ENCODE measurements around the gene IL1A.

IL1A gene

GRCh38 chr2:112791693-112792230, 7.5 kb upstream of the IL1A start:
- Mint-ChIP-seq H3K27me3 (no peaks in the 10 kb centered on the region), H3K4me1 (peaks cover 11% of the 10 kb centered on the region), H3K36me3 (peaks cover 2% of the 10 kb centered on the region), H3K27ac (no peak overlapping the region), H3K9me3 (no peaks in the 10 kb centered on the region), H3K4me3 (no peak overlapping the region)
- no peak for ATAC-seq (ENCODE audit: low read depth)
- DNase-seq (ENCODE audit: low spot score in 2 of 2): no peak

DNA sequence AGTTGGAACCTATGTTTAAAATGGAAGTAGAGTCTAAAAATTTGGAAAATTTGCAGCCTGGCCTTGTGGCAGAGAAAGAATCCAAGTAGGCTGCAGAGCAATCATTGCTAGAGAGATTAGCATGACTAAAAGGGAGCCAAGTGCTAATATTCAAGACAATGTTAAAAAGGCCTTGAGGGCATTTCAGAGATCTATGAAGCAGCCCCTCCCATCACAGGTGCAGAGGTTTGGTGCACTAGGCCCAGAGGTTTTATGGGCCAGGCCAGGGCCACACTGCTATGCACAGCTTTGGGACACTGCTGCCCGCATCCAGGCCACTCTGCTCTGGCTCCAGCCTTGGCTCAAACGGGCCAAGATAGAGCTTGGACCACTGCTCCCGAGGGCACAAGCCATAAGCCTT, 6.7 kb upstream of the IL1A start:
- Mint-ChIP-seq H3K27ac (no peak overlapping the region), H3K9me3 (no peaks in the 10 kb centered on the region), H3K4me1 (peaks cover 11% of the 10 kb centered on the region), H3K4me3 (no peak overlapping the region), H3K36me3 (peaks cover 2% of the 10 kb centered on the region), H3K27me3 (no peaks in the 10 kb centered on the region)
- DNase-seq (ENCODE audit: low spot score in 2 of 2) (no peak), ATAC-seq (ENCODE audit: low read depth) (no peak)

GRCh38 chr2:112790305-112790704, 6.0 kb upstream of the IL1A start:
- no peak overlapping the region for H3K4me3 Mint-ChIP-seq
- H3K27me3 Mint-ChIP-seq: no peaks in the 10 kb centered on the region
- ATAC-seq (ENCODE audit: low read depth): no peak
- no peaks in the 10 kb centered on the region for H3K9me3 Mint-ChIP-seq
- no peak overlapping the region for H3K27ac Mint-ChIP-seq
- no peak for DNase-seq (ENCODE audit: low spot score in 2 of 2)
- peaks cover 8% of the 10 kb centered on the region for H3K4me1 Mint-ChIP-seq
- H3K36me3 Mint-ChIP-seq: peaks cover 2% of the 10 kb centered on the region

DNA sequence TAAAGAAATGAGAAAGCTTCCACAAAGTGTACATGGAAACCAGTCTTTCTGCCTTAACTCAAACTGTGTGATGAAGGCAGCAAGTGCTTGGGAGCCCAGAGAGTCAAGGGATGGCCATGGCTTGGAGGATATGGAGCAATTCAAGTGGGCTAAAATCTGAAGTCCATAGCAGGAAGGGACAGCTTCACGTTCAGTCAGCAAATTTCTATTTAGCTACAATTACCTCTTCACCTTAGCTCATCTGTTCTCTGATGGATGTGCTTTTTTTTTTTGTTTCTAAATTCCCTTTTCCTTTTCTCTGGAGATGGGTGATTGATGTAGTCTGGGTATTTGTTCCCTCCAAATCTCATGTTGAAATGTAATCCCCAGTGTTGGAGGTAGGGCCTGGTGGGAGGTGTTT, 4.9 kb upstream of the IL1A start:
- peaks cover 12% of the 10 kb centered on the region for H3K4me1 Mint-ChIP-seq
- H3K27ac Mint-ChIP-seq: no peak overlapping the region
- ATAC-seq (ENCODE audit: low read depth): no peak

DNA sequence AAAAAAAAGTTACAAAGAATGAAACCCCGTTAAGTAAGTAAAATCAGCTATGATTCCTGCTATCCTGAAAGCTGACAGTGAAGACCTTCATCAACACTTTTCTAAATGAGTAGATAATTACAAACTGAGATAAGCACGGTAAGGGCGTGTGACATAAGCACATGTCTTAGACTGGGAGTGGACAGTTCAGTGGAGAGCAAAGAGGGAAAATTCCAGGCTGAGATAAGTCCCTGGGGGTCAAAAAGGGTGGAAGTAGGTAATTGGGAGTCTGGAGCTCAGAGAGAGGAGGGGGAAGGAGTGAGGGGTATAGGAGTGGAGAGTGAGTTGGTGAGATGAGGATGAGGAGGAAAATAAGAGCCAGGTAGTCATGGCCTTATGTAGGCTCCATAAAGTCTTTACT, 4.4 kb upstream of the IL1A start:
- H3K4me3 Mint-ChIP-seq: no peak overlapping the region
- H3K27ac Mint-ChIP-seq: no peak overlapping the region
- peaks cover 2% of the 10 kb centered on the region for H3K36me3 Mint-ChIP-seq
- DNase-seq (ENCODE audit: low spot score in 2 of 2) (no peak), ATAC-seq (ENCODE audit: low read depth) (no peak)
- no peaks in the 10 kb centered on the region for H3K27me3 Mint-ChIP-seq
- no peaks in the 10 kb centered on the region for H3K9me3 Mint-ChIP-seq
- peaks cover 14% of the 10 kb centered on the region for H3K4me1 Mint-ChIP-seq

More for the DNA sequence above, 4.9 kb upstream of the IL1A start:
- Mint-ChIP-seq H3K36me3 (peaks cover 2% of the 10 kb centered on the region), H3K9me3 (no peaks in the 10 kb centered on the region), H3K4me3 (no peak overlapping the region), H3K27me3 (no peaks in the 10 kb centered on the region)
- no peak for DNase-seq (ENCODE audit: low spot score in 2 of 2)

GRCh38 chr2:112787729-112788393, 3.6 kb upstream of the IL1A start:
- no peaks in the 10 kb centered on the region for H3K9me3 Mint-ChIP-seq
- no peak for DNase-seq (ENCODE audit: low spot score in 2 of 2)
- ATAC-seq (ENCODE audit: low read depth): no peak
- H3K36me3 Mint-ChIP-seq: peaks cover 2% of the 10 kb centered on the region
- peaks cover 16% of the 10 kb centered on the region for H3K4me1 Mint-ChIP-seq
- no peaks in the 10 kb centered on the region for H3K27me3 Mint-ChIP-seq
- H3K4me3 Mint-ChIP-seq: no peak overlapping the region
- no peak overlapping the region for H3K27ac Mint-ChIP-seq

GRCh38 chr2:112787294-112787693, 3.0 kb upstream of the IL1A start:
- DNase-seq (ENCODE audit: low spot score in 2 of 2) (no peak), ATAC-seq (ENCODE audit: low read depth) (no peak)
- H3K27ac Mint-ChIP-seq: no peak overlapping the region
- H3K4me1 Mint-ChIP-seq: peaks cover 22% of the 10 kb centered on the region
- no peak overlapping the region for H3K4me3 Mint-ChIP-seq
- no peaks in the 10 kb centered on the region for H3K27me3 Mint-ChIP-seq
- H3K36me3 Mint-ChIP-seq: peaks cover 2% of the 10 kb centered on the region
- H3K9me3 Mint-ChIP-seq: no peaks in the 10 kb centered on the region

DNA sequence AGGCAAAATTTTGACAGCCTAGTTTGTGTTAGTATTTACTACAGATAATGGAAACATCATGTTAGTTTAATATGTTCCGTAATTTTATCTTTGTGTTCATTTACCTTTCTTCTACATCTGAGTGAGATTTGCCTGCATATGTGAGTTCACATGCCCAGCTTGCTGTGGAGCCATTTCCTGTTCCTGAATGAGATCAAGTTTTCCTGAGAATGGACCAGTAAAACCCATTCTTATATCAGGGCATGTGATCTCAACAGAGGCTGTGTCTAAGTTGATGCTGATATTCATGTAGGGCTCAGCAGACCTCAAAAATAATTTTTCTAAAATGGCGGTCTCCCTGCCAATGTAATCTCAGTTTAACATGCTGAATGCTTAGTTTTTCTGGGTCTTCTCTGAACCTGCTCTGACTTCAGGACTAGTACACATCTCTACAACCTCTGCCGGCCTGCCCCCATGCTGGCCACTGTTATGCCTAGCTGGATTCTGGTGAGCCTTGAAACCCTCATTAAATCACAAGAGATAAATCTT, 1.0 kb downstream of the IL1A start:
- ATAC-seq (ENCODE audit: low read depth): no peak
- Mint-ChIP-seq H3K9me3 (no peaks in the 10 kb centered on the region), H3K27me3 (no peaks in the 10 kb centered on the region), H3K4me1 (peaks cover 31% of the 10 kb centered on the region), H3K36me3 (no peaks in the 10 kb centered on the region), H3K27ac (peak overlapping the region; percentile 83), H3K4me3 (no peak overlapping the region)
- DNase-seq (ENCODE audit: low spot score in 2 of 2): no peak

GRCh38 chr2:112782234-112782799, 2.0 kb downstream of the IL1A start:
- DNase-seq (ENCODE audit: low spot score in 2 of 2) (no peak), ATAC-seq (ENCODE audit: low read depth) (peak; percentile 81)
- Mint-ChIP-seq H3K27me3 (no peaks in the 10 kb centered on the region), H3K36me3 (no peaks in the 10 kb centered on the region), H3K4me1 (peaks cover 31% of the 10 kb centered on the region), H3K4me3 (peak overlapping the region; percentile 49), H3K9me3 (no peaks in the 10 kb centered on the region), H3K27ac (peak overlapping the region; percentile 83)

GRCh38 chr2:112779598-112779997, 4.7 kb downstream of the IL1A start:
- H3K9me3 Mint-ChIP-seq: peaks cover 2% of the 10 kb centered on the region
- no peak for DNase-seq (ENCODE audit: low spot score in 2 of 2)
- H3K27me3 Mint-ChIP-seq: peaks cover 4% of the 10 kb centered on the region
- no peak overlapping the region for H3K27ac Mint-ChIP-seq
- peaks cover 35% of the 10 kb centered on the region for H3K4me1 Mint-ChIP-seq
- no peaks in the 10 kb centered on the region for H3K36me3 Mint-ChIP-seq
- ATAC-seq (ENCODE audit: low read depth): no peak
- H3K4me3 Mint-ChIP-seq: no peak overlapping the region

DNA sequence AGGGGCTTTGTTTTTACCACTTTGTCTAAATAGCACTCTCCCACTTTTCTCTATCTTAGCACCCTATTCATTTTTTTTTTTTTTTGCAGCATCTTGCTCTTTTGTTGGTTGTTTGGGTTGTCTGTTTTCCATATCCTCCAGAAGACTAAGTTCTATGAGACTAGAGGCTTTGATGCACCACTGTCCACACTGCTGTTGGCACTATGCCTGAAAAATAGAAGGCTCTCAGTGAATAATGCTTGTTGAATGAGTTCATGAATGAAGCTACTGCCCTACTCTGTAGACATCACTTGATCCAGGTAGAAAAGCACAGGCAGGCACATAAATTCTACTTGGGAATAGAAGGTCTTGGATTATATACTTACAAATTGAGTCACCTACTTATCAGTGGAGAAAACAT, 7.3 kb downstream of the IL1A start:
- H3K36me3 Mint-ChIP-seq: no peaks in the 10 kb centered on the region
- DNase-seq (ENCODE audit: low spot score in 2 of 2): no peak
- H3K27me3 Mint-ChIP-seq: peaks cover 4% of the 10 kb centered on the region
- peaks cover 17% of the 10 kb centered on the region for H3K4me1 Mint-ChIP-seq
- H3K27ac Mint-ChIP-seq: peak overlapping the region; percentile 45
- H3K9me3 Mint-ChIP-seq: peaks cover 2% of the 10 kb centered on the region
- H3K4me3 Mint-ChIP-seq: no peak overlapping the region
- ATAC-seq (ENCODE audit: low read depth): no peak

DNA sequence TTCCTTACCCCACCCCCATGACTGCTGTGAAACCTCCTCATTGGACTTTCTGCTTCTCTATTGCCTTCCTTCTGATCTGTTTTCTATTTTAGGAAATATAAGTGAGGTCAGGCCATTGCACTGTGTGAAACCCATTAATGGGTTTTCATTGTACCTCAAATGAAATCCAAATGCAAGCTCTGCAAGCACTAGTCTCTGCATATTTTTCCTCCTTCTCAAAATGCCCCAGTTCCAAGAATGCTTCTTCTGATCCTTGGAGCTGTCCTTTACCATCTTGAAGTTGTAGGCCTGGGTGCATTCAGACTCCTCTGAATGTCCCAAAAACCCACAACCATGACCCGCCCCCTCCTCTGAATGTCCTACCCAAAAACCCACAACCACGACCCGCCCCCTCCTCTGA, 8.2 kb downstream of the IL1A start:
- no peak for ATAC-seq (ENCODE audit: low read depth)

GRCh38 chr2:112774536-112775285, 9.6 kb downstream of the IL1A start:
- no peak for ATAC-seq (ENCODE audit: low read depth)
- Mint-ChIP-seq H3K36me3 (no peaks in the 10 kb centered on the region), H3K4me3 (no peak overlapping the region), H3K9me3 (peaks cover 2% of the 10 kb centered on the region), H3K27ac (no peak overlapping the region), H3K4me1 (peaks cover 10% of the 10 kb centered on the region), H3K27me3 (peaks cover 4% of the 10 kb centered on the region)
- DNase-seq (ENCODE audit: low spot score in 2 of 2): no peak

More for the DNA sequence above, 8.2 kb downstream of the IL1A start:
- Mint-ChIP-seq H3K4me3 (no peak overlapping the region), H3K27me3 (peaks cover 4% of the 10 kb centered on the region), H3K9me3 (peaks cover 2% of the 10 kb centered on the region), H3K27ac (no peak overlapping the region), H3K36me3 (no peaks in the 10 kb centered on the region), H3K4me1 (peaks cover 10% of the 10 kb centered on the region)
- no peak for DNase-seq (ENCODE audit: low spot score in 2 of 2)

- no peak overlapping the region for H3K27ac Mint-ChIP-seq
- no peak for ATAC-seq (ENCODE audit: low read depth)
Measured at GRCh38 chr2:112773556-112773955, 10.7 kb downstream of the IL1A start.

More at GRCh38 chr2:112773556-112773955, 10.7 kb downstream of the IL1A start:
- peaks cover 10% of the 10 kb centered on the region for H3K4me1 Mint-ChIP-seq
- DNase-seq (ENCODE audit: low spot score in 2 of 2): no peak
- no peaks in the 10 kb centered on the region for H3K36me3 Mint-ChIP-seq
- peaks cover 4% of the 10 kb centered on the region for H3K27me3 Mint-ChIP-seq
- peaks cover 2% of the 10 kb centered on the region for H3K9me3 Mint-ChIP-seq
- H3K4me3 Mint-ChIP-seq: no peak overlapping the region

Data from memory B cell (primary cell).